Activated effector memory CD4-positive, alpha-beta T cell treated with Interleukin-2 at 50 U/mL for 16 hours (primary cell): ENCODE data around the gene PDE4B.

ENCODE experiments used
- DNase-seq: peaks from one replicate; pipeline ENCODE4 v3.0.0-alpha.2; 2020

PDE4B gene

GRCh38 chr1:66374561-66375111, 581.9 kb downstream of the PDE4B start:
- DNase-seq, result no peak

GRCh38 chr1:66375125-66375524, 582.4 kb downstream of the PDE4B start:
- no peak for DNase-seq

DNA sequence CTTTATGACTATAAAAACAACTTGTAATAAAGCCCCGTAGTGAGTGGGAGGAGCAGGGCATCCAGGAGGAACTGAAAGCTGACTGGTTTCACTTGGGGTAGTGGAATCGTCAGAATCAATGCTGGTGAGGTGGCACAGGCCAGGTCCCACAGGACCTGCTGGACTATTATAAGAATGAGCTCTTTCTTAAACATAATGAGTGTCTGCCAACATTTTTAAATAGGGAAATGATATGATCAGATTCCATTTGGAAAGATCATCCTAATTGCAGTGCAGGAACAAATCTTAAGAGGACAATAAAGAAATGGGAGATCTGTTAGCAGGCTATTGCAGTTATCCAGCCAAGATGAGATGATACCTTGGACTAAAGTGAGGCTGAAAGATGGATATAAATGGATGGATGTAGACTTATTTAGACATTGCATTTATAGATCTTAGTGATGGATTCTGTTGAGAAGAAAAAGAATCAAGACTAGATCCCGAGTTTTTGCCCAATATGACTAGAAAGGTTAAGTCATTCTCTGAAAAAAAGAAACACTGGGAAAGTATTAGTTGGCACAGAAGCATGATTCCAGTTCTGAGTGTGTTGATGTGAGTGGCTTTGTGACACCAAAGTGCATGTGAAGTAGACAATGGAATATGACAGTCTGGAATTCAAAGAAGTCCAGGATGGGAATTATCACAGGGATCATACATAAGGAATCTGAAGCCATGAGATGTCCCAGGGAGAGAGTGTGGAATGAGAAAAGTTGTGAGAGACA, 587.9 kb downstream of the PDE4B start:
- no peak for DNase-seq

DNA sequence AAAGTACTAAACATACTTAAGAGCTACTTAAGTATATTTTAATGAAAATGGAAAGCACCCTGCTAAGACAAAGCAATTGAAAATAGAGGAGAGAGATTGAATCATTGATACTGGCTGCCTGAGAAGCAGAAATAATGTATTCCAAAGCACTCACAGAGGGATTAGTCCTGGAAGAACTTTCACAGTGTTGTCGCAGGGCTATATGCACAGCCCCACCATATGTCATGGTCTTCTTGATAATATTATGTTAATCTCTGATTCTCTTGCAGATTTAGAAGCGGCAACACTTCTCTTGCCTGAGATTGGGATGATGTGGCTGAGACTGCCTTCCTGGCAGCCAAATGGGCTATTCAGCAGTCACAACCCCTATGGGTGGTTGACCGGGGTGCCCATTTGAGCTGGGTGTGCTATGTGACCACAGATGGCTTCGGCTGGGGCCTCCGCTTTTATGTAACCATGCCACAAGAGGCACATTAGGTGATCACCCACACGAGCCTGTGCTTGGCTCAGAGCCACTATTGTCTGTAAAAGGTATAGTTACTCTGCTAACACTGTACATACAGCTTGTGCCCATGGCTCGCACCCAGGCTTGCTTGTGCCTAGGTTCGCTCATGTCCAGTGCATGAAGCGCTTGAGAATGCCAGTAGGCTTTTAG, 589.1 kb downstream of the PDE4B start:
- no peak for DNase-seq

DNA sequence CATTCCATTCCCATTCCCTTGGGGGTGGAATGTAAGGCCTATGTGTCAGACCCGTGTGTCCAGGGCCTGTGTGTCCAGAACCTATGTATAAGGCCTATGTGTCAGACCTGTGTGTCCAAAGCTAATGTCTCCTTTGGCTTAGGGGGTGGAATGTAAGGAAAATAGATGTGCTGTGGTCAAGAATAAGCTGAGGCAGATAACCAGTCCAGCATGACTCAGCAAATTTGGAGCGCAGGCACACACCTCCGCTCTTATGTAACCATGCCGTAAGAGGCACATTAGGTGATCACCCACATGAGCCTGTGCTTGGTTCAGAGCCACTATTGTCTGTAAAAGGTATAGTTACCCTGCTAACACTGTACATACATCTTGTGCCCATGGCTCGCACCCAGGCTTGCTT, 590.5 kb downstream of the PDE4B start:
- no peak for DNase-seq

DNA sequence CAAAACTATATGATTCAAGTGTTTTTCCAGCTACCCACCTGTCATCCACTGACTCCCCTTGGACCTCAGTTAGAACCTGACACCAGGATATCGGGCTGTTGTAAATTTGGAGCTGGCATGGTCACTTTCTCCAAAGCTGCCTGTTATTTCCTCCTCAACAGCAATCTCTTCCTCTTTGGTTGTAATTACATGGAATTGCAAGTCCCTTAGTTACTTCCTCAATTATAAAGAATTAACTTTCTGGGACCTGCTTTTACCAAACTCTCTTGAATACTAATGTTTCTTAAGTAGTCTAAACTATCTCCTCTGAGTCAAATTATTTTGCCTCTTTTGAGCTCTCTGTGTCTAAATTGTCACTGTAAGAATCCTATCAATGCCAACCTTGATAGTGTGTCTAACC, 590.9 kb downstream of the PDE4B start:
- DNase-seq, result no peak

GRCh38 chr1:66384258-66384921, 591.7 kb downstream of the PDE4B start:
- no peak for DNase-seq

DNA sequence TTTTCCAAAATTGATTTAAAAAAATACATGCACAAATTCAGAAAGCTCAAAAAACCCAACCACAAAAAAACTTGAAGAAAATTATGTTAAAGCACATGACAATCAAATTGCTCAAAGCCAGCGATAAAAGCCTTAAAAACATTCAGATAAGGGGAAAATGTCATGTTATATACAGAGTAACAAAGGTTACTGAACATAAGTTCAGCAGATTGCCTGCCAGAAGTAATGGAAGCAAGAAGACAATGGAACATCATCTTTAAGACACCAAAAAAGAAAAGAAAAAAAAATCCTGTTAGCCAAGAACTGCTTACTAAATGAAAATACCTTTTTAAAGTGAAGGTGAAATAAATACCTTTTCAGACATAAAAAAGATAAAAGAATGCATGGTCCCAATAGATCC, 594.0 kb downstream of the PDE4B start:
- DNase-seq, result no peak

- no peak for DNase-seq
Observed at GRCh38 chr1:66388913-66389312, 596.2 kb downstream of the PDE4B start.

GRCh38 chr1:66393586-66394287, 601.0 kb downstream of the PDE4B start:
- DNase-seq, result no peak

GRCh38 chr1:66394603-66395002, 601.9 kb downstream of the PDE4B start:
- no peak for DNase-seq

- no peak for DNase-seq
Observed at GRCh38 chr1:66395202-66396061, 602.7 kb downstream of the PDE4B start.

GRCh38 chr1:66396212-66396890, 603.7 kb downstream of the PDE4B start:
- no peak for DNase-seq

- DNase-seq, result no peak
Observed at GRCh38 chr1:66397192-66397591, 604.5 kb downstream of the PDE4B start.

DNA sequence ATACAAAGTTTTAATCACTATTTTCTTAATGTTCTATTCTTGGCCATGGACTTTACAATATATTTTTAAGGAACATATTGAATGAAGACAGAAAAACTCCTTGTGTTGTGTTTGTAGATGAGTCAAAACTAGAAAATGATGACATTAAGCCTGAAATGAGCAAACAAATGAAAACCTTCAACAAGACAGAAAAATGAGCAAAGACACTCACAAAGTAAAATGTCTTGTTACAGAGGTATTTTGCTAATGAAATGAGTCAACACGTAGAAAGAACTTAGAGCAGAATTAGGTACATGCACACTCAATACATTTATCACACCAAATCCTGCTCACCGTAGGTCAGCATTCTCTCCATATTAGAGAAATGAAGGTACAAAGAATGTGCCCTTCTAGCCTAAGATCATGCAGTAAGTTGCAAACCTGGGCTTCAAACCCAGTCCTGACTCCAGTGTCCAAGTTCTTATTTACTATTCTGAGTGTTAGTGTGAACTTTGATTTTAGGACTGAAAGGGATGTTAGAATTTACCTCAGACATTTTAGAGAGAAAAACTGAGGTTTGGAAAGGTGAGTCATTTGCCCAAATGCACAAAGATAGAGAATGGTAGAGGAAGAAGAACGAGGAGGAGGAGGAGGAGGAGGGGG, 607.3 kb downstream of the PDE4B start:
- no peak for DNase-seq

GRCh38 chr1:66400660-66401059, 608.0 kb downstream of the PDE4B start:
- DNase-seq, result no peak

- no peak for DNase-seq
Observed at GRCh38 chr1:66401244-66401643, 608.5 kb downstream of the PDE4B start.

- no peak for DNase-seq
Observed at GRCh38 chr1:66402194-66402593, 609.5 kb downstream of the PDE4B start.

- DNase-seq, result no peak
Observed at GRCh38 chr1:66403007-66403731, 610.5 kb downstream of the PDE4B start.

GRCh38 chr1:66405061-66405460, 612.4 kb downstream of the PDE4B start:
- DNase-seq, result no peak
